Left renal cortex interstitium (tissue), 4 donors: ENCODE data around the gene KRTAP10-1. TPM values are rescaled to one million over a fixed set of nuclear protein-coding genes. Genes with fewer than 3 reads are reported as not detected.

Experiments used
- DNase-seq, 4 donors: peaks; one replicate each; pipeline ENCODE4 v3.0.0-alpha.2; 2013; ENCODE audit warnings: low read depth in 4 of 4, low spot score in 2 of 4, missing footprints in 1 of 4
- polyA plus RNA-seq, 4 donors: library from polyadenylated mRNA; unstranded; fragments of 120-200 nt; gene quantifications; one replicate each; pipeline ENCODE4 v1.2.1, GENCODE V29; 2013; ENCODE audit not compliant: insufficient read length in 4 of 4

KRTAP10-1 gene
- polyA plus RNA-seq, 4 donors, result not detected

GRCh38 chr21:44530221-44530902 lies 9.6 kb downstream of the KRTAP10-1 start:
- no peak for DNase-seq

- DNase-seq, result no peak
Measured at GRCh38 chr21:44529503-44530125, 10.4 kb downstream of the KRTAP10-1 start.

GRCh38 chr21:44529011-44529421 lies 11.0 kb downstream of the KRTAP10-1 start:
- no peak for DNase-seq

GRCh38 chr21:44528634-44528995 lies 11.4 kb downstream of the KRTAP10-1 start:
- DNase-seq, result no peak

- no peak for DNase-seq
Measured at GRCh38 chr21:44527983-44528633, 11.9 kb downstream of the KRTAP10-1 start.

- no peak for DNase-seq
Measured at GRCh38 chr21:44527156-44527982, 12.6 kb downstream of the KRTAP10-1 start.

- no peak for DNase-seq
Measured at GRCh38 chr21:44526096-44526997, 13.6 kb downstream of the KRTAP10-1 start.

- DNase-seq, result no peak
Measured at GRCh38 chr21:44525391-44526095, 14.5 kb downstream of the KRTAP10-1 start.

GRCh38 chr21:44524414-44525371 lies 15.3 kb downstream of the KRTAP10-1 start:
- DNase-seq, result no peak

- DNase-seq, result no peak
Measured at GRCh38 chr21:44523567-44524413, 16.2 kb downstream of the KRTAP10-1 start.

- DNase-seq, result no peak
Measured at GRCh38 chr21:44522753-44523204, 17.2 kb downstream of the KRTAP10-1 start.

- DNase-seq, result no peak
Measured at GRCh38 chr21:44521928-44522752, 17.9 kb downstream of the KRTAP10-1 start.

- DNase-seq, result no peak
Measured at GRCh38 chr21:44521301-44521927, 18.6 kb downstream of the KRTAP10-1 start.

- no peak for DNase-seq
Measured at GRCh38 chr21:44520326-44521300, 19.4 kb downstream of the KRTAP10-1 start.
